ENCODE measurements around the gene IP6K3.

IP6K3 gene

GRCh38 chr6:33686225-33686924 is 60.3 kb downstream of the IP6K3 start:
- no peaks in the 10 kb centered on the region for H3K27me3 ChIP-seq (ENCODE audit: control insufficient read depth, low read length)
- H3K4me3 ChIP-seq (ENCODE audit: low read length), result no peak overlapping the region
- H3K27ac ChIP-seq (ENCODE audit: low read depth, low read length), result no peak overlapping the region
- H3K9me2 ChIP-seq (replicated peaks; ENCODE audit: control insufficient read depth, low read length), result no peaks in the 10 kb centered on the region
- no peaks in the 10 kb centered on the region for H3K9me3 ChIP-seq (ENCODE audit: control insufficient read depth, insufficient read depth, low read length)
- peaks cover 98% of the 10 kb centered on the region for H3K36me3 ChIP-seq (ENCODE audit: control insufficient read depth, low read length)
- peaks cover under 1% of the 10 kb centered on the region; the same call in 1 of the 2 replicates for H3K4me1 ChIP-seq (ENCODE audit: control insufficient read depth, low read length)
- no peaks in the 10 kb centered on the region for H3F3A ChIP-seq (ENCODE audit: control insufficient read depth, insufficient read depth)
- H3K79me2 ChIP-seq (ENCODE audit: control insufficient read depth, low read length), result no peaks in the 10 kb centered on the region
- no peaks in the 10 kb centered on the region for H4K20me1 ChIP-seq (ENCODE audit: control insufficient read depth, insufficient read depth, low read depth, low read length)
- no peak for TF ChIP-seq EZH2phosphoT487 (IDR thresholded peaks at IDR 0.05; ENCODE audit: borderline replicate concordance, low read length)
- no peak for TF ChIP-seq CTCF (IDR thresholded peaks at IDR 0.05; ENCODE audit: low read depth, low read length, poor library complexity, severe bottlenecking)
- H3K4me2 ChIP-seq (ENCODE audit: low read length), result no peak overlapping the region

GRCh38 chr6:33685411-33686224 is 61.1 kb downstream of the IP6K3 start:
- H3K4me2 ChIP-seq (ENCODE audit: low read length), result no peak overlapping the region
- H3K36me3 ChIP-seq (ENCODE audit: control insufficient read depth, low read length), result peaks cover 96% of the 10 kb centered on the region
- no peaks in the 10 kb centered on the region for H3K79me2 ChIP-seq (ENCODE audit: control insufficient read depth, low read length)
- no peaks in the 10 kb centered on the region for H3K9me2 ChIP-seq (replicated peaks; ENCODE audit: control insufficient read depth, low read length)
- no peaks in the 10 kb centered on the region for H4K20me1 ChIP-seq (ENCODE audit: control insufficient read depth, insufficient read depth, low read depth, low read length)
- no peak for TF ChIP-seq EZH2phosphoT487 (IDR thresholded peaks at IDR 0.05; ENCODE audit: borderline replicate concordance, low read length)
- no peak for TF ChIP-seq CTCF (IDR thresholded peaks at IDR 0.05; ENCODE audit: low read depth, low read length, poor library complexity, severe bottlenecking)
- H3K4me3 ChIP-seq (ENCODE audit: low read length), result no peak overlapping the region
- no peaks in the 10 kb centered on the region for H3K4me1 ChIP-seq (ENCODE audit: control insufficient read depth, low read length)
- no peaks in the 10 kb centered on the region for H3K9me3 ChIP-seq (ENCODE audit: control insufficient read depth, insufficient read depth, low read length)
- H3K27me3 ChIP-seq (ENCODE audit: control insufficient read depth, low read length), result no peaks in the 10 kb centered on the region
- H3K27ac ChIP-seq (ENCODE audit: low read depth, low read length), result no peak overlapping the region
- H3F3A ChIP-seq (ENCODE audit: control insufficient read depth, insufficient read depth), result no peaks in the 10 kb centered on the region

- H3K27ac ChIP-seq (ENCODE audit: low read depth, low read length), result no peak overlapping the region
- H3K4me2 ChIP-seq (ENCODE audit: low read length), result no peak overlapping the region
- no peaks in the 10 kb centered on the region for H3K9me2 ChIP-seq (replicated peaks; ENCODE audit: control insufficient read depth, low read length)
- no peaks in the 10 kb centered on the region for H3K4me1 ChIP-seq (ENCODE audit: control insufficient read depth, low read length)
- H3K36me3 ChIP-seq (ENCODE audit: control insufficient read depth, low read length), result peaks cover 96% of the 10 kb centered on the region
- no peaks in the 10 kb centered on the region for H3K27me3 ChIP-seq (ENCODE audit: control insufficient read depth, low read length)
- no peaks in the 10 kb centered on the region for H3K79me2 ChIP-seq (ENCODE audit: control insufficient read depth, low read length)
- TF ChIP-seq CTCF (IDR thresholded peaks at IDR 0.05; ENCODE audit: low read depth, low read length, poor library complexity, severe bottlenecking), result no peak
- TF ChIP-seq EZH2phosphoT487 (IDR thresholded peaks at IDR 0.05; ENCODE audit: borderline replicate concordance, low read length), result no peak
- no peaks in the 10 kb centered on the region for H3K9me3 ChIP-seq (ENCODE audit: control insufficient read depth, insufficient read depth, low read length)
- H4K20me1 ChIP-seq (ENCODE audit: control insufficient read depth, insufficient read depth, low read depth, low read length), result no peaks in the 10 kb centered on the region
- H3F3A ChIP-seq (ENCODE audit: control insufficient read depth, insufficient read depth), result no peaks in the 10 kb centered on the region
- no peak overlapping the region for H3K4me3 ChIP-seq (ENCODE audit: low read length)
Observed at GRCh38 chr6:33684983-33685382, 61.7 kb downstream of the IP6K3 start.

Data from DOHH2 (cell line).